MM.1S (cell line): ENCODE data around the gene SRC.

Source experiments
- DNase-seq: peaks from one replicate; pipeline ENCODE4 v3.0.0-alpha.2; 2015
- H2AFZ ChIP-seq: fragments of 300-600 bp; sonication (generic); 2 replicates; pipeline ENCODE4 v1.6.0; 2016; ENCODE audit warnings: antibody characterized with exemption, low read length
- H3F3A ChIP-seq: fragments of 300-600 bp; sonication (generic); 2 replicates; pipeline ENCODE4 v1.6.1; 2016; ENCODE audit warnings: mild to moderate bottlenecking, antibody characterized with exemption, low read length, moderate library complexity, mixed read lengths; ENCODE audit not compliant: insufficient read depth
- H3K27ac ChIP-seq: fragments of 300-600 bp; sonication (generic); 2 replicates; pipeline ENCODE4 v1.5.1; 2016; ENCODE audit warnings: mild to moderate bottlenecking, low read length
- H3K27me3 ChIP-seq: fragments of 300-600 bp; sonication (generic); replicated peaks from 2 replicates; pipeline ENCODE4 v1.6.0; 2016; ENCODE audit warnings: low read length; ENCODE audit not compliant: insufficient read depth
- H3K36me3 ChIP-seq: fragments of 300-600 bp; sonication (generic); replicated peaks from 2 replicates; pipeline ENCODE4 v1.6.1; 2016; ENCODE audit warnings: mild to moderate bottlenecking, low read length, mixed read lengths; ENCODE audit not compliant: insufficient read depth
- H3K4me1 ChIP-seq: fragments of 300-600 bp; sonication (generic); 2 replicates; pipeline ENCODE4 v1.6.1; 2016; ENCODE audit warnings: low read length, mixed read lengths
- H3K4me2 ChIP-seq: fragments of 300-600 bp; sonication (generic); 2 replicates; pipeline ENCODE4 v1.6.0; 2016; ENCODE audit warnings: low read depth, low read length
- H3K4me3 ChIP-seq: fragments of 300-600 bp; sonication (generic); 2 replicates; pipeline ENCODE4 v1.5.1; 2016; ENCODE audit warnings: low read length, mixed read lengths
- H3K79me2 ChIP-seq: fragments of 300-600 bp; sonication (generic); 2 replicates; pipeline ENCODE4 v1.6.1; 2016; ENCODE audit warnings: mixed run types, low read length, mixed read lengths
- H3K9ac ChIP-seq: fragments of 300-600 bp; sonication (generic); 2 replicates; pipeline ENCODE4 v1.6.1; 2016; ENCODE audit warnings: low read length, mixed read lengths
- H3K9me2 ChIP-seq: fragments of 300-600 bp; sonication (generic); replicated peaks from 2 replicates; pipeline ENCODE4 v1.6.1; 2016; ENCODE audit warnings: mild to moderate bottlenecking, low read length, mixed read lengths; ENCODE audit not compliant: insufficient read depth
- H3K9me3 ChIP-seq: fragments of 300-600 bp; sonication (generic); replicated peaks from 2 replicates; pipeline ENCODE4 v1.6.1; 2016; ENCODE audit warnings: mild to moderate bottlenecking, low read length, mixed read lengths; ENCODE audit not compliant: insufficient read depth
- H4K20me1 ChIP-seq: fragments of 300-600 bp; sonication (generic); 2 replicates; pipeline ENCODE4 v1.6.1; 2016; ENCODE audit warnings: mild to moderate bottlenecking, low read length, moderate library complexity, mixed read lengths; ENCODE audit not compliant: insufficient read depth
- CTCF ChIP-seq: fragments of 300-600 bp; sonication (generic); IDR thresholded peaks from 2 replicates; pipeline ENCODE4 v1.5.1; 2016; ENCODE audit warnings: antibody characterized with exemption, low read length, mixed read lengths
- EZH2 ChIP-seq: fragments of 300-600 bp; sonication (generic); optimal IDR thresholded peaks from 2 replicates; pipeline ENCODE3; 2017; ENCODE audit warnings: low read depth, mild to moderate bottlenecking, antibody characterized with exemption, low read length, mixed read lengths
- EZH2phosphoT487 ChIP-seq: fragments of 300-600 bp; sonication (generic); IDR thresholded peaks from 2 replicates; pipeline ENCODE4 v1.6.1; 2018; ENCODE audit warnings: antibody characterized with exemption, low read length

Gene SRC

DNA sequence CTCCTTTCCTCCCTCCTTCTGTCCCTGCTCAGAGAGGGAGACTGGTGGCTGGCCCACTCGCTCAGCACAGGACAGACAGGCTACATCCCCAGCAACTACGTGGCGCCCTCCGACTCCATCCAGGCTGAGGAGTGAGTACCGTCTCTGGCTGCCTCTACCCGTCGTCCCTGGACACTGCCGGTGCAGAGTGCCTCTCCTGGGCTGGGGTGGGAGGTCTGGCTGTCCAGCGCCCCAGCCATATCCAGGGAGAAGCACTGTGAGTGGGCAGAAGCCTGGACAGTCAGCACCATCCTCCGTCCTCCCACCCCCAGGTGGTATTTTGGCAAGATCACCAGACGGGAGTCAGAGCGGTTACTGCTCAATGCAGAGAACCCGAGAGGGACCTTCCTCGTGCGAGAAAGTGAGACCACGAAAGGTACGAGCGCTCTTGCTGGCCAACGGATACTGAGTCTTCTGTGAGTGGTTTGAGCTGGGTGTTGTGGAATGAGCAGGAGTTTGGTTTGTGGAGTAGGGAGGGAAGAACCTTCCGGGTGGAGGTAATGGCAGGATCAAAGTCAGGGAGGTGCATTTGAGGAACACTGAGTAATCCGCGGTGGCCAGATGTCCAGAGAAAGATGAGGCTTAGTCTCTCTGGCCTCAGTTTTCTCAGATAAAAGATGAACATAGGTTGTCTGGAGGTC lies 48.1 kb downstream of the SRC start:
- H3K4me3 ChIP-seq, result no peak overlapping the region

DNA sequence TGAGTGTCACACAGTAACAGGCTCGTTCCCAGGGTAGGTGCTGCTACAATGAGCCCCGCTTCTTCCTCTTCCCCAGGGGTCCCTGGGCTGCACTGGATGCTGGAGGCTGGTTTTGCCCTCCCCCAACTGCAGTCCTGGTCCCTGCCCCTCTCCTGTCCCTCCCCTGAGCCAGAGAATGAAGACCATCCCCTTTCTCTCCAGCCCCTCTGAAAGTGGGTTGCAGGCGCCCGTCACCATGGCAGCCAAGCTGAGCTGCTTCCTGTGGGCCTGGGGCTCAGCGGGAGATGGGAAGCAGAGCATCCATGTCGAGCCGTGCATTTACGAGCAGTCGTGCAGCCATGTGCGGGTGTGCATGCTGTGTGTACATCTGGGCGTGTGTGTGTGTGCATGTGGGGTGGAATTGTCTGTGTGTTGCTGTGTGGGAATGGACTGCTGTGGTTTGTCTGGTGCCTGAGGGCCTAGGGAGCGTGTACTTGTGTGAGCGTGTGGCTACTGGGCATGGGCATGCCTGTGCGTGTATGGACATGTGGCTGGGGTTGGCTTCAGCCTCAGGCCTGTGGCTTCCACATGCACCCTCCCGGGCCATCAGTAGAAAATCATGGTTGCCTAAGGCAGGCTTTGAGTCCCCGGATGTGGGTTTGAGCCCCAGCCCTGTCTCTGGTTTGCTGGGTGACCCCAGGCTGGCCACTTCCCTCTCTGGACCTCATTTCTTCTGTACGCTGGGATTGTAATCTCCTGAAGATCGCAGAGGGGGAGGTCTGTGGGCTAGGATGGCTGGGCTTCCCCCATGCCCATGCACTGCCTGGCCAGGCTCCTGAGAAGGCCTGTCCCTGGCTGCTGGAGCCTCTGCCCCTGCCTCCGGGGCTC lies 48.8 kb downstream of the SRC start:
- H3K27ac ChIP-seq, result no peak overlapping the region
- no peak overlapping the region for H3K4me3 ChIP-seq
- no peaks in the 10 kb centered on the region for H3K27me3 ChIP-seq
- no peaks in the 10 kb centered on the region for H3F3A ChIP-seq
- TF ChIP-seq EZH2phosphoT487 (no peak), EZH2 (no peak), CTCF (no peak)
- H3K4me1 ChIP-seq, result no peaks in the 10 kb centered on the region
- no peaks in the 10 kb centered on the region for H3K79me2 ChIP-seq
- no peaks in the 10 kb centered on the region for H3K9me2 ChIP-seq
- H3K4me2 ChIP-seq, result no peak overlapping the region
- H2AFZ ChIP-seq, result no peak overlapping the region
- DNase-seq, result no peak
- no peak overlapping the region for H3K9ac ChIP-seq
- H3K9me3 ChIP-seq, result no peaks in the 10 kb centered on the region
- H3K36me3 ChIP-seq, result no peaks in the 10 kb centered on the region
- H4K20me1 ChIP-seq, result no peaks in the 10 kb centered on the region

More for the DNA sequence above, 48.1 kb downstream of the SRC start:
- H3K4me2 ChIP-seq, result no peak overlapping the region
- no peaks in the 10 kb centered on the region for H3K9me3 ChIP-seq
- H3K4me1 ChIP-seq, result no peaks in the 10 kb centered on the region
- no peaks in the 10 kb centered on the region for H3K79me2 ChIP-seq
- H3K27ac ChIP-seq, result no peak overlapping the region
- no peak for TF ChIP-seq CTCF
- no peak for TF ChIP-seq EZH2
- no peak for TF ChIP-seq EZH2phosphoT487
- H3K36me3 ChIP-seq, result no peaks in the 10 kb centered on the region
- no peaks in the 10 kb centered on the region for H3F3A ChIP-seq
- no peak for DNase-seq
- no peaks in the 10 kb centered on the region for H3K27me3 ChIP-seq
- H3K9me2 ChIP-seq, result no peaks in the 10 kb centered on the region
- no peak overlapping the region for H3K9ac ChIP-seq
- H2AFZ ChIP-seq, result no peak overlapping the region
- no peaks in the 10 kb centered on the region for H4K20me1 ChIP-seq

DNA sequence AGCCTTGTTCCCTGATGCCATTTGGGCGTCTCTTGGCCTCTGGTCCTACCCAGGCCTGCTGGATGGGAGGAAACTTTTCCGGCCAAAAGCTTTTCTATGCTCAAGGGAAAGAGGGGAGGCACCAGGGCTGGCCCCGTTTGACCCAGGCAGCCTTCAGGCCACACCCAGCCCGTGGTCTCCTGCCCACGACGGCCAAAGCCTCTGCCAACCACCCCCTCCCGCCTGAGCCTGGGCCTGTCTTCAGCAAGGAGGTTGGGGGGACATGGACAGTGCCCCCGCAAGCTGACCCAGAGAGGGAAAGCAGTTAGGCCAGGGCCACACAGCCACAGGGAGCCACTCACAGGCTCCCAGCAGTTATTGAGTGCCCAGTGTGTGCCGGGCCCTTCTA lies 49.5 kb downstream of the SRC start:
- no peak overlapping the region for H3K4me3 ChIP-seq
- no peaks in the 10 kb centered on the region for H3K4me1 ChIP-seq
- H4K20me1 ChIP-seq, result no peaks in the 10 kb centered on the region
- H3K4me2 ChIP-seq, result no peak overlapping the region
- no peaks in the 10 kb centered on the region for H3K36me3 ChIP-seq
- H3K79me2 ChIP-seq, result no peaks in the 10 kb centered on the region
- TF ChIP-seq CTCF, result no peak
- no peak for TF ChIP-seq EZH2
- no peak for TF ChIP-seq EZH2phosphoT487
- H3K9me2 ChIP-seq, result no peaks in the 10 kb centered on the region
- H3F3A ChIP-seq, result no peaks in the 10 kb centered on the region
- H3K27ac ChIP-seq, result no peak overlapping the region
- DNase-seq, result no peak
- no peaks in the 10 kb centered on the region for H3K9me3 ChIP-seq
- no peak overlapping the region for H3K9ac ChIP-seq
- no peaks in the 10 kb centered on the region for H3K27me3 ChIP-seq
- no peak overlapping the region for H2AFZ ChIP-seq
